ENCODE data around the gene CIRBP.
"Not testable (repeated sequence)": the region's sequence is repeated elsewhere in the genome, so short reads cannot be mapped to it uniquely, and the experiment has no call there.

CIRBP gene

DNA sequence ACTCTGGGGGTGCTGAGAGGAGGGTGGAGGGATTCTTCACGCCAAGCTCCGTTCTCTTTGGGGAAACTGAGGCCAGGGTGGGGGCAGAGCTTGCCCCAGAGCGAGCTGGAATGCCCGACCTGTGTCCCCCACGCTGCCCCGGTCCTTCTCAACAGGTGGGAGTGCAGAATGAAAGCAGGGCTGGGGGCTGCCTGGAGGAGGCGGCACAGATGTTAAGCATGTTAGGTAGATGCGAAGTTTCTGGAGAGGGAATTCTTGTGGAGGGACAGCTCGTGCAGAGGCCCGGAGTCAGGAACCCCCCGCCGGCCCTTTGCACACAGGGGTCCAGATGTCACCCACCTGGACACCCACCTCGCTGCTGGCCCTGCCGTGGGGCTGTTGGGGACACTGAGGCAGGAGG lies 25.6 kb downstream of the CIRBP start:
- DNase-seq: no peak

DNA sequence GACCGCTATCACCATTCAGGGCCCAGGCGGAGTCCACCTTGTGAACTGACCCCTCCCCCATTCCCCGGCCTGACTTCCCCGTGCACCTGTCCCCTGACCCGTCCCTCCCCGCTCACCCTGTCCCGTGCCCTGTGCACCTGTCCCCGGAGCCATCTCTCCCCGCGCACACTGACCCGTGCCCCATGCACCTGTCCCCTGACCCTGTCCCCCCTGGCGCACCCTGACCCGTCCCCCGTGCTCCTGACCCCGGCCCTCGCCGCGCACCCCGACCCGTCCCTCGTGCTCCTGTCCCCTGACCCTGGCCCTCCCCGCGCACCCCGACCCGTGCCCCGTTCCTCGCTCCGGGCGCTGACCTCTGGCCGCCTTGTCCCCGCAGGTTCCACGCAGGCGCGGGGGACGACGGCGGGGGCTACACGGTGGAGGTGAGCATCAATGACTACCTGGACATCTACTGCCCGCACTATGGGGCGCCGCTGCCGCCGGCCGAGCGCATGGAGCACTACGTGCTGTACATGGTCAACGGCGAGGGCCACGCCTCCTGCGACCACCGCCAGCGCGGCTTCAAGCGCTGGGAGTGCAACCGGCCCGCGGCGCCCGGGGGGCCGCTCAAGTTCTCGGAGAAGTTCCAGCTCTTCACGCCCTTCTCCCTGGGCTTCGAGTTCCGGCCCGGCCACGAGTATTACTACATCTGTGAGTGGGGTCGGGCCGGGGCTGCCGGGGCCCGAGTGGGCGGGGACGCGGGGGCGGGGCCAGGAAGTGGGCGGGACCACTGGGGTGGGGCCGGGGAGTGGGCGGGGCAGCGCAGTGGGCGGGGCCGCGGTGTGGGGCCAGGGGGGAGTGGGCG lies 26.3 kb downstream of the CIRBP start:
- no peak for DNase-seq

DNA sequence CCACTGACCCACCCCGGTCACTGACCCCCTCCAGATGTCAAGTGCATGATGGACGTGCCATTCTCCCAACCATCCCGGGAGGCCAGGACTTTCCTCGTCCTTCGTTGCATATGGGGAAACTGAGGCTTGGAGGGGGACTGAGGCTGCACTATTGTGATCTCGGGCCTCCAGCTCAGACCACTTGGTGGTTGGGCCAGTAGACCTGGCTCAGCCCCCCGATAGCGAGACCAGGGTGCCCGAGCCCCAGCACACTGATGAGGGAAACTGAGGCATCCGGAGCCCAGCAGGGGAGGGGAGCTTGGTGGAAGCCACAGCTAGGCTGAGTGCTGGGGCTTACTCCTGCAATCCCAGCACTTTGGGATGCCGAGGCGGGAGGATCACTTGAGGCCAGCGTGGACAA lies 26.9 kb downstream of the CIRBP start:
- no peak for DNase-seq

DNA sequence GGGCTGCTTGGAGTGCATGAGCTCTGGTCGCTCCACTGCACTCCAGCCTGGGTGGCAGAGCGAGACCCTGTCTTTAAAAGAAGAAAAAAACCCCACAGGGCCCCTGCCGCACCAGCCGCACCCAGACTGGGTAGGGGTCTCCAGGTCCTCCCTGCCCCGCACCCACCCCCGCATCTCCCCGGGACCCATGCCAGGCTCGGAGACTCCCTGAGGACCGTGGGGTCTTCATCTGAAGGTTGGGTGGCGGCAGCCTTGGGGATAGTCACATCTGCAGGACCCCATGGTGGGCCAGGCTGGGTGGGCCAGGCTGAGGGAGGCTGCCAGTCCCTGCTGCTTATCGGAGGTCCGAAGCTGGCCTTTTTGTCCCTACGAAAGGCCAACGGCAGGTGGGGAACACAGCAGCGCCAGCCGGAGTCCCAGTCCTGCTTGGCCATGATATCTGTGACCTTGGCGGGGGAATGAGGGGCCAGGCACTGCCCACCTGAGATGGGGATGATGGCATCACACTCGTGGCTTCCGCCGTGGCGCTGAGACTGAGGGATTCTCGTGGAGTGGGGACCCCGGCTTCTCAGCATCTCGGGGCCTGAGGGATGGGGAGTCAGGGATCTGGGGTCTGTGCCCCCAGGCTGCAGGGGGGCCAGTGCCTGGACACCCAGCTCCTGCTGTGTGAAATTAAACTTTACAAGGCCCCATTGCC lies 27.6 kb downstream of the CIRBP start:
- DNase-seq: no peak

DNA sequence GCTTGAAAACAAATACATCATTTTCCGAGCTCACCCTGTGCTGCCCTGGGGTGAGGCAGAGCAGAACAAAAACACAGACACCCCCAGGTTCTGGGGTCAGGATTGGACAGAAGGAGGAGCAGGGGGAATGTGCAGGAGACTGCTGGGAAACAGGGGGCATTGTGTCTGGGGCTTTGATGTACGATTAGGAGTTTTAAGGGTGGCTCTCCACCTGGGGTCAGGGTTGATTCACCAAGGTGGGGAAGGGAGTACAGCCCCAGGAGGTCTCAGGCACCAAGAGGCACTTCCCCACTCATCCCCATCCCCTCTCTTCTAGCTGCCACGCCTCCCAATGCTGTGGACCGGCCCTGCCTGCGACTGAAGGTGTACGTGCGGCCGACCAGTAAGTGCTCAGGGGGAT lies 29.1 kb downstream of the CIRBP start:
- no peak for DNase-seq

DNA sequence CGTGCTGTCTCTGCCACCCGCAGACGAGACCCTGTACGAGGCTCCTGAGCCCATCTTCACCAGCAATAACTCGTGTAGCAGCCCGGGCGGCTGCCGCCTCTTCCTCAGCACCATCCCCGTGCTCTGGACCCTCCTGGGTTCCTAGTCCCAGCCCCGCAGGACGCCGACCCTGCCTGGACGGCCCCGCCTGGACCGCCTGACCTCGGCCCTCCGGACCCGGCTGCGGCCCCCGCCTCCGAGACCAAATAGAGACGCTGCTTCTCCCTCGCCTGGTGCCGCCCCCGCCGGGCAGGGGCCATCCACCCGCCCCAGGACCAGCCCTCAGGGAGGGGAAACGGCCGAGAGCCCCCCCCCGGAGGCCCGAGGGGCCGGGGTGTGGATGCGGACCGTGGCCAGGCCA lies 30.7 kb downstream of the CIRBP start:
- DNase-seq: no peak

DNA sequence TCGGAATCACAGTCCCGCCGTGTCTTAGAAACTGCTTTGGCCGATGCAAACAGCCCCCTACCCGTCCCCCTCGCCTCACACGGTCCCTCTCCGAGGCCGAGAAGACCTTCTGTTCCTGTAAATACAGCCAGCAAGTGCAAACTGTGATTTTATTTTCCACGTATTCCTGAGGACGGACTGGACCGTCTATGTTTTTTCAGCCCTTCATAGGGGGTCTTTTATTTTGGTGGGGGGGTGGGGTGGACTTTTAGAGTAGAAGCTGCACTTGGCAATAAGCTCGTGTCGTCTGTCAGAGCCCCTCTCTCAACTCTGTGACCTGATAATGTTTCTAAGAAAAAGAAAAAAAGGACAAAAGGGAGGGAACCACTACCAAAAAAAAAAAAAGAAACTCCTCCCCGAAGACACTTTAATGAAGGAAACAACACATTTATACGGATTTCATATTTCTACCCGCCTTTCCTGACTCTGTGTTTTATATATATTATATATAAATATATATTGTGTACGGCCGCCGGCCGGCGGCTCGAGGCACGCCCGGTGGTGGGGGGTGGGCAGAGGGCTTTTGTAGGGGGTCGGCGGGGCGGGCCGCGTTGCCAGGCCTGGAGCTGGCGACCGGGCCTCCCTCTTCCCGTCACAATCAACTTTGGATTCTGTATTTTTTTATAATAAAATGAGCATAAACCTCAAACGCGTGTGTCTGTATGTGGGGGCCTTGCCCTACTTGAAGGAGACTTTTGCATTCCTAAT lies 31.8 kb downstream of the CIRBP start:
- no peak for DNase-seq

DNA sequence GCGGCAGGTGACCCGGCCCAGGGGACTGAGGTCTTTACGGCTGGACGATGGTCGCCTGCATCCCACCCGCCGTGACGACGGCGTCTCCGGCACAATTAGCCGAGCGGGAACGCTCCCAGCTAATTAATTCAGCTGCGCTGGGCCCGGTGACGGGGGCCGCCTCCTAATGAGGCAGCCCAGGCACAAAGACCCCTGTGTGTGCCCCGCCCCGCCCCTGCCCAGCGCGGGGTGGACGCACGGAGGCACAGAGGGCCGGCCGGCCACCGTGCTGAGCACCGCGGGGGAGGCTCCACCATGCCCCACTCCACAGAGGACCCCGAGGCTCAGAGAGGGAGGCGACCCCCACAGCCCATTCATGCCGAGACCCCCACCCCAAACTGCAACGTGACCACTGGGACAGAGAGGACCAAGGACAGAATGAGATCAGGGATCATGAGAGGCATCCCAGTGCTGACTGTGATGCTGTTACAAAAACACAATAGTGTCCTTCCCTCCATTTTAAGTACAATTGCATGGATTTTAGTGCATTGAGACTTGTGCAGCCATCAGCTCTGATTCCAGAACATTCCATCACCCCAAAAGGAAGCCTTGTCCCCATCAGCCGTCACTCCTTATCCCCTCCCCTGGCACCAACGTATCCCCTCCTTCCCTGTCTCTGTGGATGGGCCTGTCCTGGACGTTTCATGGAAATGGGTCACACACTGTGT lies 33.6 kb downstream of the CIRBP start:
- no peak for DNase-seq

DNA sequence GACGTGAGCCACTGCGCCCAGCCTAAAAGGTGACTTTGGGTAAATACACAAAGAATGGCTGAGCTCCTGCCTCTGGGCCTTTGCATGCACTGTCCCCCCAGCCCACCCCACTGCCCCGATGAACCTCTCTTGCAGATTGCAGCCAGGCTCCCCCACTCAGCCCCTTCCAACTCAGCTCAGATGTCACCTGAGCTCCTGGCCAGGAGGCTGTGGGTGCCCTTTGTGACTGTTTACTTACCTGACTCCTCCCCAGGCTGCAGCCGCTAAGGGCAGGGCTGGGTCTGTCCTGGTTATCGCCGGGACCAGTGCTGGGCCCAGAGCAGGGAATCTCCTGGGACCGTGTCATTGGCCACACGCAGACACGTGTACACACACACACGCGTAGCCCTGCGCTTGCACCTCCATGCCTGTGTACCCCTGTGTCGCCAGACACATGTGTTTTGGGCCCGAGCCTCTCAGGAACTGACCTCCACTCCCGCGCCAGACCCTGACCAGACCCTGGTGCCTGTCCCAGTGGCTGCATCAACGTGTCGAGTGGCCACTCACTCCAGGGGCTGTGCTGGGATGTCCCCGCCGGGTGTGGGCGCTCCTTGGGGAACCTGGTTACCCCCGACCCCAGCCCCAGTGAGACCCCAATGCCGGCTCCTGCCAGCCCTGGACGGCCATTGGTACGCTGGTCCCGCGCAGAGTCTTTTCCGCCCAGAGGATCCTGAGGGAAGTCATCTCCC lies 35.2 kb downstream of the CIRBP start:
- no peak for DNase-seq

DNA sequence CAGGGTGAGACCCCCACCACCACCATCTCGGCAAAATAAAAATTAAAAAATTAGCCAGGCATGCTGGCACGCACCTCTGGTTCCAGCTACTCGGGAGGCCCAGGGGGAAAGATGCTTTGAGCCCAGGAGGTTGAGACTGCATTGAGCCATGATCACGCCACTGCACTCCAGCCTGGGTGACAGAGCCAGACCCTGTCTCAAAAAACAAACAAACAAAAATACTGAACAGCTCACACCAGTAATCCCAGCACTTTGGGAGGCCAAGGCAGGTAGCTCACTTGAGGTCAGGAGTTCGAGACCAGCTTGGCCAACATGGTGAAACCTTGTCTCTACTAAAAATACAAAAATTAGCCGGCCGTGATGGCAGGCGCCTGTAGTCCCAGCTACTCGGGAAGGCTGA lies 36.2 kb downstream of the CIRBP start:
- DNase-seq: not testable (repeated sequence)

DNA sequence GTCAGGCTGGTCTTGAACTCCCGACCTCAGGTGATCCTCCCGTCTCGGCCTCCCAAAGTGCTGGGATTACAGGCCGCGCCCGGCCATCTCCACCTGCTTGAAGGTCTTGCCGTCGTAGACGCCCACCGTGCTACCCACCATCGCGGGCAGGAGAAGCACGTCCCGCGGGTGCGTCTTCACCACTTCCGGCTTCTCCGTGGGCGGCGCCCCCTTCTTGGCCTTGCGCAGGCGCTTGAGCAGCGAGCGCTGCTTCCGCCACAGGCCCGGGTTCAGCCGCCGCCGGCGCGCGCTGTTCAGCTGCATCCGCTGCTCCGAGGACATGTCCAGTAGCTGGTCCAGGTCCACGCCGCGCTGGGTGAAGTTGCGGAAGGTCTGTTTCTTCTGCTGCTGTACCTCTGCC lies 38.2 kb downstream of the CIRBP start:
- no peak for DNase-seq

DNA sequence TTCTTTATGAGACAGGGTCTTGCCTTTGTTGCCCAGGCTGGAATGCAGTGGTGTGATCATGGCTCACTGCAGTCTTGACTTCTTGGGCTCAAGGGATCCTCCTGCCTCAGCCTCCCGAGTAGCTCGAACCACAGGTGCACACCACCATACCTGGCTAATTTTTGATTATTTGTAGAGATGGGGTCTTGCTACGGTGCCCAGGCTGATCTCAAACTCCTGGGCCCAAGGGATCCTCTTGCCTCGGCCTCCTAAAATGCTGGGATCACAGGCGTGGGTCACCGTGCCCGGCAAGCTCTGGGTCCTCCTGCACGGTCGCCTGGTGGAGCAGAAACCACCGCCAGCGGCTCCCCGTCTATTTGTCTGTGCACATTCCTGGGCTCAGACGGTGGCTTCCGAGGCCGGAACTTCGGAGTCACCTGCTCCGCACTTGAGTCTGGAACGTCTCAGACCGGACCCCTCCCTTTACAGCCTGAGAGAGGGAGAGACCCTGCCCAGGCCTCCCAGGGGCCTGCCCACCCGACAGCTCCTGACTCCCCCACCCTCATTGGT lies 38.7 kb downstream of the CIRBP start:
- DNase-seq: no peak

DNA sequence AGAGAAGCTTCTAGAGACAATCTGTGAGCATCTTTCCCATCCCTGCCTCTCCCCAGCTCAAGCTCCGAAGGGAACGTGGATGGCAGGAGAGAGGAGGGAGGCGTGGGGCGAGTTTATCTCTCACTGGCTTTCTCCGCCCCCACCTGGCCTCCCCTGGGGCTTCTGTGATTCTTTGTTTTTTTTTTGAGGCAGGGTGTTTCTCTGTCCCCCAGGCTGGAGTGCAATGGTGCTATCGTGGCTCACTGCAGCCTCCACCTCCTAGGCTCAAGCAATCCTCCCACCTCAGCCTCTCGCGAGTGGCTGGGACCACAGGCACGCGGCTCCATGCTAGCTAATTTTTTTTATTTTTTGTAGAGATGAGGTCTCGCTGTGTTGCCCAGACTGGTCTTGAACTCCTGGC lies 39.6 kb downstream of the CIRBP start:
- no peak for DNase-seq

DNA sequence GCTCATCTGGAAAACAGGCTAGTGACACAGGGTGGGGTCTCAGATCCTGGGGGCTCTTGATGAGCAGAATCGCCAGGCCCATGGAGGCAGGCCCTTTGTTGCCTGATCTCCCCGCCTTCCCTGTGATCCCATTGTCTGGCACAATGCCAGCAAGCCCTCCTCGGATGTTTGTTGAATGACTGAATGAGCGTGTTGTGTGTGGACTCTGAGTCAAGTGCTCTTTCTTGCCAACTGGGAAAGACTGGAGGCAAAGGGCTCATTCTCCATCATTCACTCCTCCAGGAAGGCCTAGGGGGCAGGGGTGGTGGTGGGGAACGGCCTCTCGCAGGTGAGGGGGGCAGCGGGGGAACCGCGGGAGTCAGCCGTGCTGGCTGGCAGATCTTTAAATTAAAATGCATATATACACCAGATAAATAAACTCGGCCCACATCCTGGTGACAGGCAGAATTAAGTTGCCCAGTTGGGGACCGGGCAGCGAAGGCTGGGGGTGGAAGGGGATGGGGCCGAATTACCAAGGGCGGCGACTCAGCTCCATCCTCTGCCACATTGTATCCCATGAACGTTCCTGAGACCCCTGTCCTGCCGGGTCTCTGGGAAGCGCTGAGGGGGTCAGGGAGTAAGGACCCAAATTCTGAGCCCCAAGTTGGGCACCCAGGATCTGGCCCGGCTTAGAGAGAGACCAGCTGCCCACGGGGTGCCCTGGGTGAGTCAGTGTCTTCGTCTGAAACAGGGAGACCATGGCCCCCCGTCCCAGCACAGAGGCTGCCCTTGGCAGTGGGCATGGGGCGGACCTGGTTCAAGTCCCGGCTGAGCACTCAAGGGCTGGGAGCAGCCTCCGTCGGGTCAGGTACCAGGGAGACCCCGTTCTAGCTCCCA lies 41.1 kb downstream of the CIRBP start:
- DNase-seq: no peak

DNA sequence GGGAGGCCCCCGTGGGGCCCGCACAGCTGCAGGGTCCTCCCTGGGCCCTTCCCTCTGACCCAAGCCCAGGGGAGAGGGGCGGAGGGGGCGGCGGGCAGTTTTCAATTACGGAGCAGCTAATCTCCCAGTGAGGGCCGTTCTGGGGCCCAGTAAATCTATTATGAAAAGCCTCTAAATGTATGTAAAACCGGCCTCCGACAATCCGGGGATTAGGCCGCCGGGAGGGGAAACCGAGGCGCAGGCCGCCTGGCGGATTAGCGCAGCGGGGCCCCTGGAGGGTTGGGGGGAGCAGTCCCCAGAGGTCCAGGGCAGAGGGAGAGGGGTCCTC lies 41.7 kb downstream of the CIRBP start:
- DNase-seq: no peak

DNA sequence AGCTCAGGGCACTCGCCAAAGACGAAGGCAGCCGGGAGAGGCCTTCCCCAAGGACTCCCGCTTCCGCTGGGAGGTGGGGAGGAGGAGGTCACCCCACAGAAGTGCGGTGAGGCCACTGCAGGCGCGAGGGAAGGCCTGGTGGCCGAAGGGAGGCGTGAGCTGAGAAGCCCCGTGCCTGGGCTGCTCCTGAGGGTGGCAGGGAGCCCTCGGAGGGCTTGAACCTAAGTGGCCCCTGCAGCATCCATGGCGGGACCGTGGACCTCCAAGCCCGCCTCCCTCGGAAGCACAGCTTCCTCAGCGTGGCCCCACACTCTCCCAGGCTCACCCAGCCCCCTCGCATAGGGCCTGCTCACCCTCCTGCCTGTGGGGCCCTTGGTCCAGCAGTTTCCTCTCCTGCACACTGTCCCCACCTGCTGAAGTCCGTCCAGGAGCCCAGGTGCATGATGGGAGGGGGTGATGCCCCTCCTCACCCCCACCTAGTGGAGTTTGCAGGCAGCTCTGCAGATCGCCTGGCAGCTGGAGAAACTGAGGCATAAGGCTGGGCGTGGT lies 42.5 kb downstream of the CIRBP start:
- no peak for DNase-seq

DNA sequence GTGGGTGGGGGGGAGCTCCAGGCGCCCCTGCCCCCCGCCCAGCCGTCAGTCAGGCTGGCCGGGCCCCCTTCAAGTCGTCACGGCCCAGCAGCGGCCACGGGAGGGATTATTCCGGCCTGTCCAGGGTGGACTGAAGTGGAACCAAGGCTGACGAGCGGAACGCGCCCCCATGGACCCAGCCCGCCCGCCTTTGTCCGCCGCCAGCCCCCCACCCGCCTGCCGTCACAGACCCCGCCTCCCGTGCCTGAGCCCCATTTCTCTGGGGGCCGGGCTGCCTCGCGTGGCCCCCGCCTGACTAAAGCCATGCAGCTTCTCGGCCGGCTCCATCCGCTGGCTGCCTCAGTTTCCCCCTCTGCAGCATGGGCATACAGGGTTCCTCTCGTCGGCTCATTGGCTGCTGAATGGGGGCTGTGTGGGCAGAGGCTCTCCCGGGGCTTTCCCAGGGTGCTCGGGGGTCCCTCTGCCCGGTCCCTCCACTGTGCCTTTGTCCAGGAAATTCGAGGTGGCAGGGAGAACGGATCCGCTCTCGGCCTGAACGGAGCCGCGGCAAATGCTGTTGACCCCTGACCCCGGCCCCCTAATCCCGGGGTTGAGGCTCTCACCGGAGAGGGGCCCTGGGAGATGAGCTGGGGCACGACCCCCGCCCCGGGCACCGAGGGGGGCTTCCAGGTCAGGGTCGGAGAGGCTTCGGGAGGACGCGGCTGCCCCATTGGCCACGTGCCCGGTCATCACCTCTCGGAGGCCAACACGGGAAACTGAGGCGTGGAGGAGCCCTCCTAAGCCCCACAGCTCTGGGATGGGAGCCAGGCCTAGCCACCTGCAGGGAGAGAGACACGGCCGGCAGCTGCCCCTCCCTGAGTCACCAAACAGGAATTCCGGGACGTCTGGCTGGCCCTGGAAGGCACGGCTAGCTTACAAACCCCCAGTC lies 43.9 kb downstream of the CIRBP start:
- DNase-seq: no peak

DNA sequence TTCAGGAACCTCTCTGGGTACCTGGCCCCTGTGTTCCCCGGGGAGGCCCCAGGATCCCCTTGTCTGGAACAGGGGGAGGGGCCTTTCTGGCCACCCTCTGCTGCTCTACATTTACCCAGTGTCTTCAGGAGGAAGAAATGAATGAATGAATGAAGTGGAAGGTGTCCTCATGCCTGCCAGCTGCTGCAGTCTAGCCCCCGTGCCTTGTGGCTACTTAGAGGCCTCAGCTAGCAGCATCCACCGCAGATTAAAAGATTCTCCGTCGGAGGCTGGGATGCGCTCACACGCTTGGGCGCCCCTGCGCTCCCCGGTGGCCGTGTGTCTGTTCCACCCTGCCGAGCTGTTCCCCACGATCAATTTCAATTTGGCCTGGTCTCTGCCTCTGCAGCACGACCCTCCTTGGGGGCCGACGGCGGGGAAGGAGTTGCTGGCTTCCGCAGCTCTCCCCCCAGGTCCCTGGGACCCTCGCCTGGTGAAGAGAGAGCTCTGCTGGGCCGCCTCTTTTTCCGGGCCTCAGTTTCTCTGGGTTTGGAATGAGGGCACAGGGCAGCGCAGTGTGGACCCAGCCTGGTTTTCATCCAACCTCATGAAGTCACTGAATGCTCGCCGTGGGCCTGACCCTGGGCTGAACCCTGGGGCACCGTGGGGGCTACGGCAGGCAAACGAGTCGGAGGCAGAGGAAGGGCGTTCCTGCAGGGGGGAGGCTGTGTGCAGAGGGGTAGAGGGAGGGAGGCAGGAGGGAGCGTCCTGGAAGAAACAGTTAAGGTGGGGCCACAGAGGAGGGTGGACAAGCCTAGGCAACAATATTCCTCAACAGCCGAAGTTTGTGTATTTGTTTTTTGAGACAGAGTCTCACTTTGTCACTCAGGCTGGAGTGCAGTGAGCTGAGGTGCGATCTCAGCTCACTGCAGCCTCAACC lies 44.8 kb downstream of the CIRBP start:
- no peak for DNase-seq

All from NCI-H2029 treated with DMSO at 0.1 percent for 48 hours (cell line).